Fibroblast of skin of scalp (primary cell): Measurements from ENCODE around the gene ATP11A.

Source experiments
- DNase-seq: peaks from one replicate; pipeline ENCODE4 v3.0.0-alpha.2; 2013

Gene ATP11A

DNA sequence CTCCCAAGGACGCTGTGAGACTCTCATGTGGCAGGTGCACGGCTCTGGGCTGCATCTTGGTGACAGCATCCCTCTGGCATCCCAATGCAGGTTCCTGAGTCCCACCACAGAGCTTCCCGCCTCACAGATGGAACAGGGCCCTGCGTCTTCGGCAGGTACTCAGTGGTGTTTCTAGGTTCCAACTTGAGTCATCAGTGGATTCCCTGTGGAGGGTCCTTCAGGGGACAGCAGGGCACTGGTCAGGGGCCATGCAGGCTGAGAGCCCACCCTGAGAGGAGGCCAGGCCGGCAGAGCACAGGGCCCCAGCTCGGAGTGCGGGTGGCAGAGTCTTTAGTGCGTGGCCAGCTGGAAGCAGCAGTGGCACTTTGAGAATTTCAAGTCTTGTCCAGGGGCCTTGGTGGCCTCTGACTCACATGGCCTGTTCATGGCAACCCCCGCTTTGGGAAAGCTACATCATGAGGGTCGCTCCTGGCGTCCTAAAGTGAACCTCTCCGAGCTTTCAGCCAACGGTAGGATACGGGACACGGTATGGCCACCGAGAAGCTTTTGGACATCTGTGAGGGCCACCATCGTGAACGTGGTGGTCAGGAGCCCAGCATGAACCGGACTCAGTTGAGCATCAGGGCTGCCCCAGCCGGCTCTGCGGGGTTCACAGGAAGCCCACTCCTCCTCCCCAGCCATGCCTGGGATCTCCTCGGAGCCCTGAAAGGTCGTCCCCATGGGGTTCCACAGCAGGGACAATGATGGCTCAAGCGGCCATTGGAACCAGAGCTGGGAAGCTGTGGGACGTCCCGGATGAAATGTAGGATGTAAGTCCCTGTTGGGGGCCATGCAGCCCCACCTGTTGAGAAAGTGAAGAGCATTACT lies 207.1 kb downstream of the ATP11A start:
- DNase-seq = no peak

DNA sequence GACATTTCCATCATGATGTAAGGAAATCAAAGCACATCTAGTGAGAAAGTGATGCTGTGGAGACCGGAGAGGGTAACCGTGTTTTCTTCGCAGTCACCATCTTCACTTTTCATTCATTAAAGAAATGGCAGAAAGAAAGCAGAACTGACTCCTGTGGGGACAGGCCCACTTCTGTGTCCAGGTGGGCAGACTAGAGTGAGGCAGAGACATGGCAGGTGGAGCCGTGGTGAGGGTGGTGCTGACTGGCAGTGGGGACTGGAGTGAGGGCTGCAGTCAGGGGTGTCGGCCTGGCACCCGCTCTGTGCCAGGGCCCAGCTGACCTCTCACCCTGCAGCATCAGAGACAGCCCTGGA lies 207.7 kb downstream of the ATP11A start:
- DNase-seq = no peak

DNA sequence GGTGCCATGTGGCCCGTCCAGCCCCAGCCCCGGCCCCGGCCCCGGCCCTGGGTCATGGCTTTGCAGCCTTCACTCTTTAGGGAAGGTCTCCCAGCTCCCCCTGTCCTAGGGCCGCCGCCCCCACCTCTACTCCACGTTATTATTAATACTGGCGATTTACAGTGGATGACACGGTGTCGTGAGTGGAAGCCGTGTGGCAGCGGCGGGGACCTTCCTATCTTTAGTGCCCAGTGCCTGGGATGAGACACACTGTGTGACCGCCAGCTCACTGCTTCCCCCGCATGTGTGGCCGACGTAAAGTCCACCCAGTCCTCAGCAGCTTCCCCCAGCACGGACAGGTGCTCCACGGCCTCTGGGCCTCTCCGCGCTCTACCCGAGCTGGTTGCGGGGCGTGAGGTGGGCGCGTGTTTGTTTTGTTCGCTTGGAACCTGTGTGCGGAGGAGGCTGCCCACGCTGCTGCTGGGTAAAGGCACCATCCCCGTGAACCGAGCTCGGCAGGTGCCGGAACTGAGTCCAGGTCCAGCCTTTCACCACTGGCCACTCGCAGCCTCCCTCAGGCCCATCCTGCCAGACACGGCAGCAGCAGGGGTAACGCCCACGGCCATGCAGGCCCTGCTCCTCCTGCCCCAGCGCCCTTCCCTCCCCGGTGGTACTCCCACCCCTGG lies 208.2 kb downstream of the ATP11A start:
- no peak for DNase-seq

- no peak for DNase-seq
These were observed 208.9 kb downstream of the ATP11A start for GRCh38 chr13:112898621-112899280.

DNA sequence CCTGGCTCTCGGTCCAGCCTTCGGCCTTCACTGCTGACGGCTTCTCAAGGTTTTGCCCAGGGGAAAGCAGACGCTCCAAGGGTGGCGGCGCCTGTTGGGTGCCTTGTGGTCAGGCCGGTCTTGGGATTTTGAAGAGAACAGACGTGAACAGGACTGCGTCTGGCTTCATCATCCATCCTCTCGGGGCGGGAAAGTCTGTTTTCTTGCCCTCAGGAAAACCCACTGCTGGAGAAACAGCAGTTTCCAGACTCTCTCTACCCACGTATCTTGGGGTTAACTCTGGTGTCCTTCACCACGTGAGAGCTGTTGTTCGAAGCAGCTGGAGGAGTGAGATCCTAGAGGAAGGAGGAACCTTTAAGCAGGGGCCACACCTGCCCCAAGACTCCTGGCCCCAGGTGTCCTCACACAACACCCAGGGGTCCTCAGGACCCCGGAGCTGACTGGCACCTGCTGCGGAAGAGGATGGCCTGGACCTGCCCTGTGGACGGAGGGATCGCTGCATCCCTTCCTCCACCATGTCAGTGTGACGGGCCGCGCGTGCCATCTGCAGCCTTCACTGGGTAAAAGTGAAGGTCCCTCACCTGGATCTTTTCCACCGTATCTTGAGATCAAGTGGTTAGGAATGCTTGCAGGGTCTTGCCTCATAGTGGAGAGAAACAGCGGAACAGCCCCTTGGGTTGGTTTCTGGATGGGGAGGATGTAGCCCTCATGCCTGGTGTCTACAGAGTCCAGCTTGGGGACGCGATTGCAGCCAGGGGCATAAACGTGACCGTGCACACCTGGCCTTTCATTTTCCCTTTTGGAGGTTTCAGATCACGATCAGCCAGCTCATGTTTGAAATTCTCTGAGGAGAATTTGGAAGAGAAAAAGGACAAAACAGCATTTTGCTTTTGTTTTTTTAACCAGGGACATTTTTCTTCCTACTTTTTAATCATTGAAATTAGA lies 209.7 kb downstream of the ATP11A start:
- DNase-seq = no peak

GRCh38 chr13:112900226-112900600 lies 210.4 kb downstream of the ATP11A start:
- no peak for DNase-seq

DNA sequence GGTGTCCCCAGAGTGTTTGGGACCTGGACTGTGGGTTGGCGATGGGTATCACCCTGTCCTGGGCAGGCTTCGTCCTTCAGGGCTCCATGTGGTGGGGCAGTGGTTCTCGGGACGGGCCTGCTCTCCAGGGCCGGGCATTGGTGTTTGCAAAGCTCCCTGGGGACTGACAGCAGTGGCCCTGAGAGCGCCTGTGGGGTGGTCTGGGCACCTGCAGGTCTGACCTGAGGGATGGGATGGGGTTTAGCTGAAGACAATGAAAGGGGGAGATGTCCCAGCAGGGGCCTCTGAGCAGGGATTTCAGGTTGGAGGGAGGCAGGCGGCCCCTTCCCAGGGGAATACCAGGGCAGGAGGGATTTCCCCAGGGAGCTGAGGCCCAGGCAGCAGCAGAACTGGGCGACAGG lies 210.9 kb downstream of the ATP11A start:
- no peak for DNase-seq

DNA sequence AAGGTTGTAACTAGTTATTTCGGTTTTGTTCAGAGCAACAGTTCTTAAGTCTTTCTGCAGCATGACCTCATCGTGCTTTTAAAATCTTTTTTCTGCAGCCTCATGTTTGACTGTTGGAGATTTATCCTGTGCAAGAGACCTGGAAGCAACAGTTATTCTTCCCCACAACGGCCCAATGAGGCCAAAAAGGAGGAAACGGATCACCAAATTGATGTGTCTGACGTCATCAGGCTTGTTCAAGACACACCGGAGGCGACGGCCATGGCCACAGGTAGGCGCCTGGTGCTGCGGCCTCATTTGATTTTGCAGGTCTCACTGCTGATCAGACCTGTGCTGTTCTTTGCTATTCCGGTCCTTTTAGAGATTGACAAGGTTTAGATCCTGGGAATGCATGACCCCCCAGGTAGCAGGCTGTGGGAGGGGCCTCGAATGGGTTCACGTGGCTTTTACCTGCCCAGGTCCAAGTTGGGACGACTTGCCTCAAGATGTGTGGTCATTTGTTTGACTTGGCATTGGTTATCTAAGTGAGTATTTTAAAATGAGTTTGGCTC lies 212.3 kb downstream of the ATP11A start:
- no peak for DNase-seq

GRCh38 chr13:112902669-112903068 lies 212.8 kb downstream of the ATP11A start:
- no peak for DNase-seq

DNA sequence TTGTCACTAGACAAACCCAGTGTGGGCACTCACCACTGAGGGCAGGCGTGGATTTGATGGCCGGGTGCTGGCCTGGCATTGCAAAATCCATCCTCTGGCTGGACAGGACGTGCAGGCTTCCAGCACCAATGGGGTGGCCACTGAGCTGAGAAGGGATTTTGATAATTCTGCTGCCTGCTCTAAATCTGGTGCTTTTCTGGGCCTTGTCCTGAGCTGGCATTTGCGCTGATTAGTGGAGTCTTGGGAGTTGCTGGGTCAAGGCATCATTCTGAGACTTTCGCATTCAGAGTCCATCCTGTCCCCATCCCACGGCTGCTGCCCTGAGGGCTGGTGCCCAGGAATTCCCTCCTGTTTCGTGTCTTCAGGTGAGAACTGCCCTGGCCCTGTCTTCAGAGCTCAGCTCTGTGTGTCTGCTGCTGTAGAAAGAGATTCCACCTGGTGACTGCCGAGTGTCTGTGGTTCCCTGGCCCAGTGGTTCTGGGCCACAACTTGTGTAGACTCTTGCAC lies 213.3 kb downstream of the ATP11A start:
- DNase-seq = no peak

DNA sequence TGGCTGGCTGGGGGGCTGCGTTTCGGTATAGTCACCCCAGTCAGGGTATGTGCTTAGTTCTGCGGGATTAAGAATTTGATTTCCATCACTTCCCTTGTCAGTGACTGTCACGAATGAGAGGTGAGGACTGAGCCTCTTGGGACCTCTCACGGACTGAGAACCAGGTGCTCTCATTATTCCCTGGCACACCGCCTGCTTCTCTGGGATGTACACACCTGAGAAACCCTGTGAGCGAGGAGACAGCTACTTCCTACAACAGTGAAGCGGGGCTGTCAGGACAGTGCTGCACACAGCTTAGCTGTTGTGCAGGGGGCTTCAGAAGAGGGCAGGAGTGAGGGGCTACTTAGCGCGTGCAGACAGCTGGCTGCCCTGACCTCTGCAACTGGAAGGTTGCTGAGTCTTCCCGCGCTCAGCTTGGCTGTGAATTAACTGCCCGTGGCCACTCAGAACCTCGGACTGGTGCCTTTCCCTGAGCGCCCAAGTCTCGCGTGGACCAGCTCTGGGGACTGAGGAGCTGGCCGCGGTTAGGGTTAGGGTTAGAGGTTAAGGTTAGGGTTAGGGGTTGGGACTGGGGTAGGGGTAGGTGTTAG lies 213.9 kb downstream of the ATP11A start:
- DNase-seq = no peak

GRCh38 chr13:112904436-112904960 lies 214.7 kb downstream of the ATP11A start:
- no peak for DNase-seq

DNA sequence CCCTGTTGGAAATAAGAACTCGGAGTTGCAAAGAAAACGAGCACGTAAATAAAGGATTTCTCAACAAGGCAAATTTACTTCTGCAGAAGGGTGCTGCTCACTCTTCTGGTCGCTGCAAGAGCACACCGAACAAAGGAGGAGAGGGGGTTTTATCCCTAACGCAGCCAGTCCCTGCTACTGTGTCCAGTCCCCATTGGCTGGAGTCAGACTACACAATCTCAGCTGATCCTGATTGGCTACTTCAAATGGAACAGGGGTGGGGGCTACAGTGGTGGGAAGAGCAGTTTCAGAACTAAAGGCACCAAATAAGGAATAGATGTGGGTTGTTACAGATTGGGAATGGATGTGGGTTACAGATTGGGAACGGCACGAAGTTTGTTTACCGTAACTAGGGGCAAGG lies 215.2 kb downstream of the ATP11A start:
- DNase-seq = no peak

DNA sequence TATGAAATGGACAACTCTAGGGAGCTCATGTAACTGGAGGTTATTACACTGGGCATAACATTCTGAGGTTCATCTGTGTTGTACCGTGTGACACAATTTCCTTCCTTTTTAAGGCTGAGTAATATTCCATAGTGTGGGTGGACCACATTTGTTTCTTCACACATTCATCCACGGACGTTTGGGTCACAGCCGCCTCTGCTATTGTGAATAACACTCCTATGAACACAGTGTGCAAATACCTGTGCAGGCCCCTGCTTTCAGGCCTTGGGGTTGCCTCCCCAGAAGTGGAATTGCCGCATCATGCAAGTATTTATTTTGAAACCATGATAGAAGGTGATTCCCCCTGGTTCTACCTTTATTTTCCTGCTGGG lies 215.8 kb downstream of the ATP11A start:
- no peak for DNase-seq

DNA sequence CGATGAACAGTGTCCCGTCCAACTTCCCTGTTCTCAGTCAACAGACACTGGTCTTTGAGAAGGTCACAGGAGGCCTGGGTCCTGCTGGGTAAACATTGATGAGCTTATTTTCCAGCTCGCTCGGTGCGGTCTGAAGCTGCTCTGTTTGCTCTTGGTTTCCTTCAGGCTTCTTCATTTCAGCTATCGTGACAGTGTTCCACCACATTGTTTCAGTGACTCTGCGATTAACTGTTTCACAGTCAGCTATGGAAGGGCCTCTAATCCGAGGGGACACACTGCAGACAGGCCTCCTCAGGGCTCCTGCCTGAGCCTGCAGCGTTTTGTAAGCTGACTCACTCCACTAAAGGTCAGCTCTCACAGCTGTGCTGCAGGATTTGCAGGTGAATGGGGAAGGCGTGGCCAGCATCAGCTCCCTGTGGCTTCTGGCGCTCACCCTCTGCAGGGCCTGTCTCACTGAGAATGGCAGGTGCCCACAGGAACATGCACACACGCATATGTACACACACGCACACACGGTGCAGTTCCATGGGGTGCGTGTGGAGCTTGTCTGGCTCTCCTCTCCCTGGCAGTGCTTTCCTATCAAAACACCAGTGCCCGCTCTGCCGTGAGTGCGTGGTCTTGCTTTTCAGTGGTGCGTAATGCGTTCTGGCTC lies 216.3 kb downstream of the ATP11A start:
- DNase-seq = no peak

GRCh38 chr13:112907286-112907685 lies 217.4 kb downstream of the ATP11A start:
- DNase-seq = no peak

- DNase-seq = no peak
These were observed 218.1 kb downstream of the ATP11A start for GRCh38 chr13:112907871-112908331.

GRCh38 chr13:112908342-112908741 lies 218.5 kb downstream of the ATP11A start:
- no peak for DNase-seq

DNA sequence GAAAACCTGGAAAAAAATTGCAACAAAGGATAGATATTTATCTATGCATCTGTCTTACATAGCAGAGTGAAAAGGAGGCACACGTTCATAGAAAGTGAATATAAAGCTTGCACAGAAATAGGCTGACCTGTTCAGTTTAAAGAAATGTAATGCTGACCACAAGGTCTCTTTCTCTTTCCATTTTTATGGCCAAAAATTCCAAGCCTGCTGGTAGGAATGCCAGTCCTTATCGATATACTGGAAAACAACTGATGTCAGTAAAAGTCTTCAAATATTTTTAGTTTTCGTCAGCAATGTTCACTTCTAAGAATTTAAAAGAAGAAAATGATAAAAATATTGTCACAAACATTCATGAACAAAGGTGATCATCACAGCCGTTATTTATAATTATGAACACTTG lies 220.2 kb downstream of the ATP11A start:
- DNase-seq = no peak

DNA sequence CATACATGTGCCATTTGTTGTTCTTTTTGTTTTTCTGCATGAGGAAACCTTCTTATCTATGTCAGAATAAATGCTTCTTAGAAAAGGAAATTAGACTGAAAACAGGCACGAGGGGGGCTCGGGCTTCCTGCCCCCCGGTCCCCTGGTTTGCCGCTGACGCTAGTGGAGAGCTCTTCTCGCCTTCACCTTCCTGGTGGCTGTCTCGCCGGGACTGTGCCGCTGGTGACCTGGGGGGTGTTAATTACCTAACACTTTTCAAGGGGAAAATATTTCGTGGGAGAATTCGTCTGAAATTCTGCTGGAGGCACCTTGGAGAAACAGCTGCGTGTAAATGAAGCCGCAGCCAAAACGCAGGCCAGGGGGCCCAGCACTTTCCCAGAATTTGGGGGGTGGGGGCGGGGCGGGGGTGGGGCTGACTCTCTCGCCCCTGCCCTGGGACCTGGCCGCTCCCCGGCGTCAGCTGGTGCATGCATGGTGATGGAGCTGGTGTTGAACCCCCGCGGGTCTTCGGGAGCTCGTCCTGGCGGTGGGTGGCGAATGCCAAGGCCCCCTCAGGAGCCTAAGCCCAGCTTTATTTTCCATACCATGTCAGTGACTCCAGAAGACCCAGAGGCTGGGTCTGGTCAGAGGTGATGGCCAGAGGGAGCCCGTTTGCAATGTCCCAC lies 220.9 kb downstream of the ATP11A start:
- no peak for DNase-seq
